Retinal pigment epithelial cell (primary cell): ENCODE data around the gene ZFP62.

Experiments used
- DNase-seq: peaks from one replicate; pipeline ENCODE4 v3.0.0-alpha.2; 2010; ENCODE audit warnings: low read depth
- H3K4me3 ChIP-seq: 2 replicates; pipeline ENCODE4 v1.5.1; 2011; ENCODE audit warnings: mild to moderate bottlenecking, low read length, control low read depth, moderate library complexity
- CTCF ChIP-seq: conservative IDR thresholded peaks from 2 replicates; pipeline ENCODE4 v1.5.1; 2011; ENCODE audit warnings: low read depth, low read length, control low read depth, inconsistent platforms

Gene ZFP62

GRCh38 chr5:180874804-180875582 lies 13.9 kb upstream of the ZFP62 start:
- no peak overlapping the region for H3K4me3 ChIP-seq
- no peak for DNase-seq
- TF ChIP-seq CTCF = no peak

GRCh38 chr5:180873615-180874520 lies 12.8 kb upstream of the ZFP62 start:
- DNase-seq = no peak
- no peak overlapping the region for H3K4me3 ChIP-seq
- no peak for TF ChIP-seq CTCF

- no peak for DNase-seq
- no peak for TF ChIP-seq CTCF
- H3K4me3 ChIP-seq = no peak overlapping the region
These were observed 11.3 kb upstream of the ZFP62 start for GRCh38 chr5:180872419-180872818.

- no peak for DNase-seq
- no peak overlapping the region for H3K4me3 ChIP-seq
- no peak for TF ChIP-seq CTCF
These were observed 9.4 kb upstream of the ZFP62 start for GRCh38 chr5:180870276-180871068.

GRCh38 chr5:180869587-180869986 lies 8.5 kb upstream of the ZFP62 start:
- DNase-seq = no peak
- H3K4me3 ChIP-seq = no peak overlapping the region
- TF ChIP-seq CTCF = no peak

GRCh38 chr5:180868960-180869359 lies 7.9 kb upstream of the ZFP62 start:
- peak; percentile 13 for DNase-seq
- no peak overlapping the region for H3K4me3 ChIP-seq
- TF ChIP-seq CTCF = peak; percentile 95
